GM12891 (cell line): Measurements from ENCODE around the gene CMIP.

Experiments
- POLR2A ChIP-seq: IDR thresholded peaks from 2 replicates; pipeline ENCODE4 v1.6.1; 2011; ENCODE audit warnings: low read depth, low read length, control low read depth
- POLR2AphosphoS5 ChIP-seq: IDR thresholded peaks from 2 replicates; pipeline ENCODE4 v1.6.1; 2011; ENCODE audit warnings: low read depth, low read length, control low read depth
- TAF1 ChIP-seq: IDR thresholded peaks from 2 replicates; pipeline ENCODE4 v1.6.1; 2011; ENCODE audit warnings: low read depth, low read length, control low read depth

GRCh38 chr16:81621496-81621895 is 176.9 kb downstream of the CMIP start:
- TF ChIP-seq POLR2A (no peak), POLR2AphosphoS5 (no peak), TAF1 (no peak)
